PC-9 (cell line): ENCODE data around the gene GPC5. TPM values are rescaled to one million over a fixed set of nuclear protein-coding genes. Genes with fewer than 3 reads are reported as not detected.

Experiments used
- BruUV-seq: library from RNA; stranded (reverse); fragments of 400-500 nt; replicated peaks from 2 replicates; lab custom pipeline; 2021; lab: Mats Ljungman, UMichigan
- CTCF ChIA-PET: fragments of 300-600 bp; sonication (Branson Sonifier 250); formaldehyde crosslinking; loops from one replicate; lab custom pipeline; 2022; ENCODE audit warnings: antibody characterized with exemption; lab: Charles Lee
- POLR2A ChIA-PET: fragments of 300-600 bp; sonication (Branson Sonifier 250); formaldehyde crosslinking; loops from one replicate; lab custom pipeline; 2022; ENCODE audit warnings: antibody characterized with exemption; ENCODE audit not compliant: unreplicated experiment; lab: Charles Lee
- DNase-seq, 2 experiments: peaks; one replicate each; pipeline versions ENCODE4 v3.0.0 to v3.0.0-alpha.2; 2015 to 2022; ENCODE audit warnings: mixed read lengths in 1 of 2
- H2AFZ ChIP-seq: fragments of 200-600 bp; sonication (generic); 2 replicates; pipeline ENCODE4 v1.8.1; 2017; ENCODE audit warnings: antibody characterized with exemption
- H3F3A ChIP-seq: fragments of 200-600 bp; sonication (generic); 2 replicates; pipeline ENCODE4 v1.8.1; 2017; ENCODE audit warnings: antibody characterized with exemption, mild to moderate bottlenecking, low read depth; ENCODE audit not compliant: insufficient read depth
- H3K27ac ChIP-seq: fragments of 200-600 bp; sonication (generic); 2 replicates; pipeline ENCODE4 v1.6.1; 2016; ENCODE audit warnings: mixed run types
- H3K27me3 ChIP-seq: fragments of 200-600 bp; sonication (generic); 2 replicates; pipeline ENCODE4 v1.6.1; 2016; ENCODE audit warnings: low read depth, mixed run types; ENCODE audit not compliant: insufficient read depth
- H3K36me3 ChIP-seq: fragments of 200-600 bp; sonication (generic); 2 replicates; pipeline ENCODE4 v1.6.1; 2016; ENCODE audit warnings: low read depth, mixed run types
- H3K4me1 ChIP-seq: fragments of 200-600 bp; sonication (generic); replicated peaks from 2 replicates; pipeline ENCODE4 v1.6.1; 2016; ENCODE audit warnings: mixed run types; ENCODE audit not compliant: insufficient read depth
- H3K4me2 ChIP-seq: fragments of 200-600 bp; sonication (generic); 2 replicates; pipeline ENCODE4 v1.6.1; 2017; ENCODE audit warnings: mixed run types
- H3K4me3 ChIP-seq: fragments of 200-600 bp; sonication (generic); 2 replicates; pipeline ENCODE4 v1.6.1; 2016; ENCODE audit warnings: mixed run types
- H3K79me2 ChIP-seq: fragments of 200-600 bp; sonication (generic); 2 replicates; pipeline ENCODE4 v1.6.1; 2017; ENCODE audit warnings: low read depth, mixed run types
- H3K9me2 ChIP-seq: fragments of 200-600 bp; sonication (generic); 2 replicates; pipeline ENCODE4 v1.8.1; 2017; ENCODE audit warnings: mild to moderate bottlenecking; ENCODE audit not compliant: insufficient read depth
- H3K9me3 ChIP-seq: fragments of 200-600 bp; sonication (generic); 2 replicates; pipeline ENCODE4 v1.8.1; 2016; ENCODE audit warnings: low read depth; ENCODE audit not compliant: insufficient read depth
- H4K20me1 ChIP-seq: fragments of 200-600 bp; sonication (generic); 2 replicates; pipeline ENCODE4 v1.8.1; 2017; ENCODE audit not compliant: insufficient read depth
- EZH2 ChIP-seq: fragments of 200-600 bp; sonication (generic); IDR thresholded peaks from 2 replicates; pipeline ENCODE4 v1.8.0; 2017; ENCODE audit warnings: antibody characterized with exemption, low read depth
- intact Hi-C: fragments of 100-400 bp; cut with micrococcal nuclease; formaldehyde crosslinking; loops from one replicate; pipeline ENCODE4 v1.10.0; 2022; ENCODE audit not compliant: unreplicated experiment
- total RNA-seq: library from RNA; stranded (reverse); gene quantifications from 2 replicates; pipeline ENCODE4 v1.2.3, GENCODE V29; 2021
- TF ChIP-seq, protein P1 (sequence below): fragments of 200-600 bp; sonication (generic); conservative IDR thresholded peaks from 2 replicates; pipeline ENCODE4 v1.6.1; 2017; ENCODE audit warnings: mixed run types, antibody characterized with exemption, mild to moderate bottlenecking, moderate library complexity

The GPC5 gene
- total RNA-seq, 1 experiment from 2014 or later = not detected

DNA sequence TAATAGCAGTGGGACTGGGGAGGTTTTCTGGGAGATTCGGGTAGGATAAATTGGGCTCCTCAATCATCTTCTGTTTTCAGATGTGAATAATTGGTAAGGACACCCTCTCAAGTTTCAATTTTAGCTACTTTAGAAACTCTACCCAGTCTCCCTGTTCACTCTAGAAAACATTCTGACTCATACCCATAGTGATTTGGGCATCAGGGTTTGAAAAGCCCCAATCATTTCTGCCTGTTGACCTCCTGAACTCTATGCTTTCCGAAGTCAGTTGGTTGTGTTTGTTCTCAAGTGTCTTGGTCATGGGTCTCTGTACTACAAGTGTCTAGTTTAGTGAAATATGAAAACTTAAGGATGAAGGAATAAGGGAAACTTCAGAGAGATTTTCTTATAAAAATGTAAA, 916.8 kb downstream of the GPC5 start:
- Histone ChIP-seq H3K4me3 (no peak overlapping the region), H3K4me2 (no peak overlapping the region), H3K4me1 (no peaks in the 10 kb centered on the region), H3K79me2 (no peaks in the 10 kb centered on the region), H3F3A (no peaks in the 10 kb centered on the region), H3K27ac (no peak overlapping the region), H3K9me3 (no peaks in the 10 kb centered on the region), H4K20me1 (no peaks in the 10 kb centered on the region), H3K9me2 (no peaks in the 10 kb centered on the region), H3K36me3 (no peaks in the 10 kb centered on the region), H2AFZ (no peak overlapping the region), H3K27me3 (no peaks in the 10 kb centered on the region)
- POLR2A ChIA-PET = no interaction called here
- TF ChIP-seq, protein P1, sequence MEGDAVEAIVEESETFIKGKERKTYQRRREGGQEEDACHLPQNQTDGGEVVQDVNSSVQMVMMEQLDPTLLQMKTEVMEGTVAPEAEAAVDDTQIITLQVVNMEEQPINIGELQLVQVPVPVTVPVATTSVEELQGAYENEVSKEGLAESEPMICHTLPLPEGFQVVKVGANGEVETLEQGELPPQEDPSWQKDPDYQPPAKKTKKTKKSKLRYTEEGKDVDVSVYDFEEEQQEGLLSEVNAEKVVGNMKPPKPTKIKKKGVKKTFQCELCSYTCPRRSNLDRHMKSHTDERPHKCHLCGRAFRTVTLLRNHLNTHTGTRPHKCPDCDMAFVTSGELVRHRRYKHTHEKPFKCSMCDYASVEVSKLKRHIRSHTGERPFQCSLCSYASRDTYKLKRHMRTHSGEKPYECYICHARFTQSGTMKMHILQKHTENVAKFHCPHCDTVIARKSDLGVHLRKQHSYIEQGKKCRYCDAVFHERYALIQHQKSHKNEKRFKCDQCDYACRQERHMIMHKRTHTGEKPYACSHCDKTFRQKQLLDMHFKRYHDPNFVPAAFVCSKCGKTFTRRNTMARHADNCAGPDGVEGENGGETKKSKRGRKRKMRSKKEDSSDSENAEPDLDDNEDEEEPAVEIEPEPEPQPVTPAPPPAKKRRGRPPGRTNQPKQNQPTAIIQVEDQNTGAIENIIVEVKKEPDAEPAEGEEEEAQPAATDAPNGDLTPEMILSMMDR = no peak
- TF ChIP-seq EZH2 = no peak
- intact Hi-C loops = no loop called here
- no TSS peak for BruUV-seq
- no peak for DNase-seq
- CTCF ChIA-PET = no interaction called here

DNA sequence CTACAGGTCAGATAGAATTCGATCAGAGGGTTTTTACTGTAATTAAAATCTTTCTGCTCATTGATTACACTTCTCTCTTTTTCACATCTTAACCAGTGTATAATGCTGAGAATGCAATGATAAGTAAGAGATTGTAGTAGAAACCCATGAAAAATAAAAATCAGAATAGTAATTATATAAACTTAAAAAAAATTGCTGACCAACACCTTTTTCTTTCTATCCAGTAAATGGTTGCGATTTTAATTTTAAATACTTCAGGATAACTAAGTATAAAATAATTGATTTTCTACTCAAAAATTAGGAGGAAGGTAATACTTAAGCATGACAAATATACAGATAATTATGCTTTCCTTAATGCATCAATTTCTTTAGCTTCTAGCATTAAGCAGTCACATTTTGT, 917.6 kb downstream of the GPC5 start:
- ChIA-PET CTCF (interaction anchor here (0.6 kb wide), 1 partner anchor 1751 kb away, joined by 3 read pairs; no protein-coding TSS in a partner anchor), POLR2A (no interaction called here)
- Histone ChIP-seq H3K4me2 (no peak overlapping the region), H3K9me3 (no peaks in the 10 kb centered on the region), H3K27ac (no peak overlapping the region), H3K36me3 (no peaks in the 10 kb centered on the region), H3K27me3 (no peaks in the 10 kb centered on the region), H3F3A (no peaks in the 10 kb centered on the region), H2AFZ (no peak overlapping the region), H3K9me2 (no peaks in the 10 kb centered on the region), H3K79me2 (no peaks in the 10 kb centered on the region), H4K20me1 (no peaks in the 10 kb centered on the region), H3K4me1 (no peaks in the 10 kb centered on the region), H3K4me3 (no peak overlapping the region)
- DNase-seq = no peak
- intact Hi-C loops = no loop called here
- no TSS peak for BruUV-seq
- TF ChIP-seq, protein P1 = no peak
- no peak for TF ChIP-seq EZH2

DNA sequence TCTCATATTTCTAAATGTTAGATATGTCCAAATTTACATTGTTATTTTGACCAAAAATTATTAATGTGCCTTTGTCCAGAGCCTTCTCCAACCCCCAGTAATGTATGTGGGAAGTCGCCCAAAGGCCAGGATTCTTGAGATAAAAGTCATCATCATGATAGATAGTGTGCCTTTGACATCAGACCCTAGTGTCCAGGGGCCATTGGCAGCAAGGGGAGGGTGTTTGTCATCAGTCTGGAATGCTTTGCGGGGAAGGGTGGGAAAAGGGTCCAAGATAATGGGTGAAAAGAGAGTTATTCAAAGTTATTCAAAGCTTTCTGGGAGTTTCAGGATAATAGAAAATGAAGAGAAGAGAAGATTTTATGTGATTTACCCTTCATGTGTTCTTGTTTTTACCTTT, 918.6 kb downstream of the GPC5 start:
- DNase-seq = no peak

More for the DNA sequence above, 918.6 kb downstream of the GPC5 start:
- H3K4me1 ChIP-seq = no peaks in the 10 kb centered on the region
- no peaks in the 10 kb centered on the region for H4K20me1 ChIP-seq
- H3K9me2 ChIP-seq = no peaks in the 10 kb centered on the region
- intact Hi-C loops = no loop called here
- no peak overlapping the region for H3K4me3 ChIP-seq
- H3F3A ChIP-seq = no peaks in the 10 kb centered on the region
- ChIA-PET POLR2A (no interaction called here), CTCF (no interaction called here)
- H3K36me3 ChIP-seq = no peaks in the 10 kb centered on the region
- no peaks in the 10 kb centered on the region for H3K79me2 ChIP-seq
- BruUV-seq = no TSS peak
- H3K9me3 ChIP-seq = no peaks in the 10 kb centered on the region
- H3K4me2 ChIP-seq = no peak overlapping the region
- H3K27me3 ChIP-seq = no peaks in the 10 kb centered on the region
- H3K27ac ChIP-seq = no peak overlapping the region
- TF ChIP-seq EZH2 = no peak
- TF ChIP-seq, protein P1 = no peak
- no peak overlapping the region for H2AFZ ChIP-seq
